ENCODE measurements around the gene LRRC2.
A peak's percentile ranks its signal among the peaks of the same experiment; 100 is the strongest.

Gene LRRC2

DNA sequence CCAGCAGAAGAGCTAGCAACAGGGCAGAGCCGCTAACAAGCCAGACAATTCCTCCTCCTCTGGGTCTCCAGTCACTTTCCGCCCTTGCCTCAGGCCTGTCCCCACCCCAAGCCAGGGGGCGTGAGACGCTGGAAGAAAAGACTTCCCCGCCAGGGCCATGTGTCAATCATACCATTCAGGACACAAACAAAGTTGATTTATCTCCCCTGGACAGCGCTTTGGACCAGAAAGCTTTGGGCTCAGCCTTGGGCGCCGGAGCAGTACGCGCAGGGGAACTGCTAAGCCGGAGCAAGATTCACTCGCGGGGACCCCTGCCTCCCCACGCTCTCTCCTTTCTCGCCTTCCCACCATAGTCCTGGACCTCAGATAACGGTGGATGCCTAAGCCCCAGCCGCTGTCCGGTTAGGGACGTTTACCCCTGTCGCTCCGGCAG is 479 bp downstream of the LRRC2 start:
- DNase-seq (ENCODE audit: low read depth in 2 of 2): no peak
- peak overlapping the region; percentile 38 to 52 for H3K4me3 ChIP-seq (replicated peaks in 1 of 2; ENCODE audit: low read depth in 2 of 2, low read length in 2 of 2)
- TF ChIP-seq, protein P1, sequence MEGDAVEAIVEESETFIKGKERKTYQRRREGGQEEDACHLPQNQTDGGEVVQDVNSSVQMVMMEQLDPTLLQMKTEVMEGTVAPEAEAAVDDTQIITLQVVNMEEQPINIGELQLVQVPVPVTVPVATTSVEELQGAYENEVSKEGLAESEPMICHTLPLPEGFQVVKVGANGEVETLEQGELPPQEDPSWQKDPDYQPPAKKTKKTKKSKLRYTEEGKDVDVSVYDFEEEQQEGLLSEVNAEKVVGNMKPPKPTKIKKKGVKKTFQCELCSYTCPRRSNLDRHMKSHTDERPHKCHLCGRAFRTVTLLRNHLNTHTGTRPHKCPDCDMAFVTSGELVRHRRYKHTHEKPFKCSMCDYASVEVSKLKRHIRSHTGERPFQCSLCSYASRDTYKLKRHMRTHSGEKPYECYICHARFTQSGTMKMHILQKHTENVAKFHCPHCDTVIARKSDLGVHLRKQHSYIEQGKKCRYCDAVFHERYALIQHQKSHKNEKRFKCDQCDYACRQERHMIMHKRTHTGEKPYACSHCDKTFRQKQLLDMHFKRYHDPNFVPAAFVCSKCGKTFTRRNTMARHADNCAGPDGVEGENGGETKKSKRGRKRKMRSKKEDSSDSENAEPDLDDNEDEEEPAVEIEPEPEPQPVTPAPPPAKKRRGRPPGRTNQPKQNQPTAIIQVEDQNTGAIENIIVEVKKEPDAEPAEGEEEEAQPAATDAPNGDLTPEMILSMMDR (IDR thresholded peaks at IDR 0.05; ENCODE audit: low read depth, low read length): no peak

DNA sequence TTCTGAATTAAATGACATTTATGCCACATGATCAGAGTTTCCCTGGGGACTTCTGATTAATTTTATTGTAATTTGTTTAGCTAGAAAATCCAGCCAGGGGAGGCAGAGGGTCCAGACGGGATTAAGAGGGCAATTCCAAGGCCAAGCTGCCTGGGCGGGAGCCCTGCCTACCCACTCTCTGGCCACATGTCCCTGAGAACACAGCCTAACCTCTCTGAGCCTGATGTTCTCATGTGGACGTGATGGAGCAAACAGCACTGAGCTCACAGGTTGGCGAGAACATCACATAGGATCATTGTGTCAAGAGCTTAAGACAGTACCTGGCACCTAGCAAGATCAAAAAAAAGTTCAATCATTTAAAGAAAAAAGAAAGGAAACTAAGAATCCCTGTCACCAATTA is 1.0 kb downstream of the LRRC2 start:
- DNase-seq (ENCODE audit: low read depth in 2 of 2): no peak
- no peak overlapping the region for H3K4me3 ChIP-seq (replicated peaks in 1 of 2; ENCODE audit: low read depth in 2 of 2, low read length in 2 of 2)
- TF ChIP-seq, protein P1 (IDR thresholded peaks at IDR 0.05; ENCODE audit: low read depth, low read length): no peak

DNA sequence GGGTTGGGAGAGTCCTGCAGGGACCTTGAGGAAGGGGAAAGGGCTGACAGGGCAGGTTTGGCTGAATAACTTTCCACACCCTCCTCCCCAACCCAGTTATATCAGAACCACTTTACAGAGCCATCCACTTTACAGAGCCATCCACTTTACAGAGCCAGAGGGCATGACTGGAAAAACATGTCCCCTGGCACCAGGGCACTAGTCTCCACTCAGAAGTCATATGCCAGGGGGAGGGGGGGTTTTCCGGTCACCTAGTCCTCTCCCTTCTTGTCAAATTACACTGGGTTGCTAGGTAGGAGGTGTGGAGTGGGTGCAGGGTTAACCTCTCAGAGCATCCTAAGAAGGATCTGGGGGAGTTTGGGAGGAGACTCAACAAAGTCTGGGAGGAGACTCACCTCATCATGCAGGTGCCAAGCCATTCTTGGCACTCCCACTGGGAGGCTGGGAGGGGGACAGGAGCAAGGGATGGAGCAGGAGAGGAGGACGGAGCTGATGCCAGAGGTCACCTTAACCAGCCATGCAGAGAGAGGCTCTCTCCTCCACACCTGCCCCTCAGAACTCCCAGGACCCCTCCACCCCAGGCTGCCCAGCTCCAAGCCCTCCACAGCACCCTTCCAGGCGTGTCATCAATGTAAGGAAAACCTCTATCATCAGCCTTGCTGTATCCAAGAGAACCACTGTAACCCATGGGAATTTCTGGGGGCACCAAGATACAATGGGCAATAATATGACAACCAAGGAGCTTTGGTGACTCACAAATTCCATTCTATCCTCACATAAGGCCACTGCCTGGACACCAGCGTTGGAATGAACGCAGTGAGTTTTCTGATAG is 1.7 kb downstream of the LRRC2 start:
- TF ChIP-seq, protein P1 (IDR thresholded peaks at IDR 0.05; ENCODE audit: low read depth, low read length): no peak
- H3K4me3 ChIP-seq (replicated peaks in 1 of 2; ENCODE audit: low read depth in 2 of 2, low read length in 2 of 2): no peak overlapping the region
- peak in 1 of 2 donors; percentile 33 for DNase-seq (ENCODE audit: low read depth in 2 of 2)

DNA sequence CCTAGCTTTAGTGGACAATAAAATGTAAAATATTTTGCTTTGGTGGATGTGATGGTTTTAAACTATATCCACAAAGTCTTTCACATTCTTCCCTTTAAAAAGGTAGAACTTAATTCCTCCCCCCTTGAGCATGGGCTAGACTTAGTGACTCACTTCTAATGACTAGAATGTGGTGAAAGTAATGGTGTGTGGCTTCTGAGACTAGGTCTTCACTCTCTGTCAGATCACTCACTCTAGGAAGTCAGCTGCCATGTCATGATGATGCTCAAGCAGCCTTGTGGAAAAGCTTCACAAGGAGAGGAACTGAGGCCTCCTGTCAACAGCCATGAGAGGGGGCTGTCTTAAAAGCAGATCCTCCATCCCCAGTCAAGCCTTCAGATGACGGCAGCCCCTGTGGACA is 4.2 kb downstream of the LRRC2 start:
- DNase-seq (ENCODE audit: low read depth in 2 of 2): no peak
- TF ChIP-seq, protein P1 (IDR thresholded peaks at IDR 0.05; ENCODE audit: low read depth, low read length): no peak
- H3K4me3 ChIP-seq (replicated peaks in 1 of 2; ENCODE audit: low read depth in 2 of 2, low read length in 2 of 2): no peak overlapping the region

DNA sequence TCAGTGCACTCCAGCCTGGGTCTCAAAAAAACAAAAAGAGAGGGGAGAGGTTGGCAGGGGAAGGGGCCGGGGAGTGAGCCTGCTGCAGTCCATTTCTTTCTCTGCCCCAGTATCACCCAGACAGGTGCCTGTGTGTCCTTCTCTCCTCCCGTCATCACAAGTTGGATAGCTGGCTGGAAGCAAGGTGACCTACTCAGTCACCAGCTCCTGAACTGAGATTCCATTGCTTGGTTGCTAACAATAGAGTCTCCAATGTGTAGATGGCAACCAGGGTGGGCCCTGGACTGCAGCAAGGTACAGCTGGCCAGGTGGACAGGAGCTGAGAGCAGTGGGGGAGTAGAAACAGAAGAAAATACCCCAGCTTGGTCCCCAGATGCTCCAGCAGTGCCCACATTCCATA is 4.6 kb downstream of the LRRC2 start:
- TF ChIP-seq, protein P1 (IDR thresholded peaks at IDR 0.05; ENCODE audit: low read depth, low read length): no peak
- H3K4me3 ChIP-seq (replicated peaks in 1 of 2; ENCODE audit: low read depth in 2 of 2, low read length in 2 of 2): no peak overlapping the region
- no peak for DNase-seq (ENCODE audit: low read depth in 2 of 2)

DNA sequence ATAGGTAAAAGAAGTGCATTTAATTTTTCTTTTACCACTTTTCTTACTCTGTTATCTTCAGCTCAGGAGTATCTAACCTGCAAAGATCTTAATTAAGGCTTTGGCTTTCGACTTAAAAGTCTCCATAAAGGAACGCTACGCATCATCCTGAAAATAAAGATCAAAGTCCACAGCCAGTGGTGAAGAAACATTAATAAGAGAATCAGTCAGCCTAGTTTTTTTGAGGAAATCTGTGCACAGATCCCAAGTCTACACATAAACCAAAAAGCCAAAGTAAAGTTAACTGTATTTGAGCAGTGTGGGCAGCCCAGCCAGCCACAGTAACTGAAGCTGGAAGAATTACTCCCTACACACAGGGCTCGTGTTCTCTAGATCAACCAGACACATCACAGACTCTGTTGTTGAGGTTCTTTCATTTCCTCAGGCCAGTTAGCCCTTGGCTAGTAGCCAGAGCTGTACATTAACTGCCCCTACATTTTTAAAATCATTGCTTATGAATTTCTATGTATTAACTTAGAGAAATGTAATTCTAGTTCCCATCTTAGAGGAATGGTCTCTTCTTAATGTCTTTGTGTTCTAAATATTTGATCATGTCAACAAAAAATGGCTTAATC is 6.9 kb downstream of the LRRC2 start:
- no peak for DNase-seq (ENCODE audit: low read depth in 2 of 2)
- TF ChIP-seq, protein P1 (IDR thresholded peaks at IDR 0.05; ENCODE audit: low read depth, low read length): no peak

More for the DNA sequence above, 6.9 kb downstream of the LRRC2 start:
- no peak overlapping the region for H3K4me3 ChIP-seq (replicated peaks in 1 of 2; ENCODE audit: low read depth in 2 of 2, low read length in 2 of 2)
